Measurements from ENCODE around the gene DISP2.

DISP2 gene

GRCh38 chr15:40397688-40398412 is 39.8 kb downstream of the DISP2 start:
- no peak for TF ChIP-seq CTCF (IDR thresholded peaks at IDR 0.05)
- Mint-ChIP-seq H3K27ac (no peak overlapping the region), H3K27me3 (ENCODE audit: low read depth, poor library complexity) (no peaks in the 10 kb centered on the region), H3K4me1 (no peaks in the 10 kb centered on the region), H3K4me3 (no peak overlapping the region), H3K9me3 (no peaks in the 10 kb centered on the region), H3K36me3 (ENCODE audit: low read depth) (peaks cover 26% of the 10 kb centered on the region)
- DNase-seq: no peak

GRCh38 chr15:40398413-40398873 is 40.4 kb downstream of the DISP2 start:
- no peaks in the 10 kb centered on the region for H3K4me1 Mint-ChIP-seq
- DNase-seq: no peak
- H3K27me3 Mint-ChIP-seq (ENCODE audit: low read depth, poor library complexity): peaks cover 2% of the 10 kb centered on the region
- no peak overlapping the region for H3K4me3 Mint-ChIP-seq
- no peak for TF ChIP-seq CTCF (IDR thresholded peaks at IDR 0.05)
- H3K27ac Mint-ChIP-seq: peak overlapping the region; percentile 41
- H3K36me3 Mint-ChIP-seq (ENCODE audit: low read depth): peaks cover 20% of the 10 kb centered on the region
- no peaks in the 10 kb centered on the region for H3K9me3 Mint-ChIP-seq

DNA sequence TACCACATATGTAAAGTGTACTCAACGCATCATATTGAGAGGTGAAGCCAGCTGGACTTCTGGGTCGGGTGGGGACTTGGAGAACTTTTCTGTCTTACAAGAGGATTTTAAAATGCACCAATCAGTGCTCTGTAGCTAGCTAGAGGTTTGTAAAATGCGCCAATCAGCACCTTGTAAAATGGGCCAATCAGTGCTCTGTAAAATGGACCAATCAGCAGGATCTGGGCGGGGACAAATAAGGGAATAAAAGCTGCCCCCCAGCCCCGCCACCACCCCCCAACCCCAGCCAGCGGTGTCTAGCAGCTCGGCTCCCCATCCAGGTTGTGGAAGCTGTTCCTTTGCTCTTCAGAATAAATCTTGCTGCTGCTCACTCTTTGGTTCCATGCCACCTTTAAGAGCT is 41.4 kb downstream of the DISP2 start:
- no peaks in the 10 kb centered on the region for H3K9me3 Mint-ChIP-seq
- H3K4me1 Mint-ChIP-seq: no peaks in the 10 kb centered on the region
- no peak for DNase-seq
- H3K36me3 Mint-ChIP-seq (ENCODE audit: low read depth): peaks cover 13% of the 10 kb centered on the region
- H3K27ac Mint-ChIP-seq: no peak overlapping the region
- peaks cover 6% of the 10 kb centered on the region for H3K27me3 Mint-ChIP-seq (ENCODE audit: low read depth, poor library complexity)
- TF ChIP-seq CTCF (IDR thresholded peaks at IDR 0.05): no peak
- H3K4me3 Mint-ChIP-seq: no peak overlapping the region

- TF ChIP-seq CTCF (IDR thresholded peaks at IDR 0.05): no peak
- H3K9me3 Mint-ChIP-seq: no peaks in the 10 kb centered on the region
- peak within 1 kb of the TSS; percentile 68 for H3K27ac Mint-ChIP-seq
- peaks cover 19% of the 10 kb centered on the region for H3K36me3 Mint-ChIP-seq (ENCODE audit: low read depth)
- H3K27me3 Mint-ChIP-seq (ENCODE audit: low read depth, poor library complexity): peaks cover 6% of the 10 kb centered on the region
- peaks cover 34% of the 10 kb centered on the region for H3K4me1 Mint-ChIP-seq
- peak; percentile 93 for DNase-seq
- peak within 1 kb of the TSS; percentile 88 for H3K4me3 Mint-ChIP-seq
Measured at GRCh38 chr15:40405501-40406381, 47.7 kb downstream of the DISP2 start, which contains the start of gene IVD. TSS of gene IVD (plus strand) at chr15:40405795. CDS start at chr15:40405828, 33 bp downstream.

DNA sequence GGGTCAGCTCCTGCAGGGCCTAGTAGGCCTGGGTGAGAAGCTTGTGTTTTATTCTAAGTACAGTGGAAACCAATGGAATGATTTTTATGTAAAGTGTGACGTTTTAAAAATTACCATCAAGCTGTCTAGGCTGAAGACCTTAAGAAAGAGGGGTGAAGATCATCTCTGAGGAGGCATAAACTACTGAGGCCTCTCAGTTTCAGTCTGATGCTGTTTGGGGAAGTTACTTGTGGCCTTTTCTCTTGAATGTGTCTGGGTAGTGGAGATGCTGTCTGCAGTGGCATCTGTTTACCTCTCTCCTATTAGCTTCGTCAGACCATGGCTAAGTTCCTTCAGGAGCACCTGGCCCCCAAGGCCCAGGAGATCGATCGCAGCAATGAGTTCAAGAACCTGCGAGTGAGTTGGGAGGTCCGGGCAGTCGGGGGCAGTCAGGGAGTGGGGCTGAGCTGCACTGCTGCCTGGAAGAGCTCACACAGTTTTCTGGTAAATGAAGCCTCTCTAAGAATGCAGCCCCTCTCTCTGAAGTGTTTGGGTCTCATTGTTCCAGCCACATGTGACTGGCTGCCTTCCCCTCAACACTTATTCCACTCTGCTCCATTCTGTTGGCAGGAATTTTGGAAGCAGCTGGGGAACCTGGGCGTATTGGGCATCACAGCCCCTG is 49.4 kb downstream of the DISP2 start:
- H3K27ac Mint-ChIP-seq: peak overlapping the region; percentile 68
- peaks cover 36% of the 10 kb centered on the region for H3K36me3 Mint-ChIP-seq (ENCODE audit: low read depth)
- TF ChIP-seq CTCF (IDR thresholded peaks at IDR 0.05): no peak
- H3K9me3 Mint-ChIP-seq: no peaks in the 10 kb centered on the region
- H3K27me3 Mint-ChIP-seq (ENCODE audit: low read depth, poor library complexity): peaks cover 6% of the 10 kb centered on the region
- H3K4me1 Mint-ChIP-seq: peaks cover 34% of the 10 kb centered on the region
- no peak for DNase-seq
- H3K4me3 Mint-ChIP-seq: peak overlapping the region; percentile 88

All from nephron progenitor cell (in vitro differentiated cells).